SK-N-SH (cell line): Measurements from ENCODE around the gene PARVB. TPM values are rescaled to one million over a fixed set of nuclear protein-coding genes. Genes with fewer than 3 reads are reported as not detected.

Experiments
- CTCF ChIA-PET: fragments of 300-600, 350-600 bp; formaldehyde crosslinking; extraction: SDS; loops from one replicate; lab custom pipeline; 2021; lab: Yijun Ruan, JAX
- POLR2A ChIA-PET: fragments of 350-600 bp; sonication (Branson Sonifier 250); formaldehyde crosslinking; extraction: SDS; loops from one replicate; lab custom pipeline; 2020; ENCODE audit warnings: antibody characterized with exemption, inconsistent platforms; lab: Yijun Ruan, JAX
- DNase-seq: peaks from one replicate; pipeline ENCODE4 v3.0.0; 2012
- H2AFZ ChIP-seq: fragments of 200-600 bp; sonication (generic); 2 replicates; pipeline ENCODE4 v1.8.1; 2016; ENCODE audit warnings: antibody characterized with exemption, mild to moderate bottlenecking, low read depth
- H3F3A ChIP-seq: fragments of 200-600 bp; sonication (generic); replicated peaks from 2 replicates; pipeline ENCODE3; 2016; ENCODE audit warnings: antibody characterized with exemption, mild to moderate bottlenecking; ENCODE audit not compliant: insufficient read depth
- H3K27ac ChIP-seq, 2 experiments: fragments of 200-500 bp in 1 of 2; fragments of 200-600 bp in 1 of 2; sonication (Bioruptor generic) in 1 of 2; sonication (generic), shearing (Covaris generic) in 1 of 2; 2 replicates each; pipeline versions ENCODE4 v1.5.1 to v1.6.1; 2014 to 2016; ENCODE audit warnings: low read depth in 2 of 2, inconsistent platforms in 1 of 2, low read length in 1 of 2, mild to moderate bottlenecking in 1 of 2, mixed read lengths in 1 of 2
- H3K27me3 ChIP-seq: fragments of 200-600 bp; sonication (generic), shearing (Covaris generic); 2 replicates; pipeline ENCODE4 v1.6.1; 2016; ENCODE audit warnings: mixed run types; ENCODE audit not compliant: insufficient read depth
- H3K36me3 ChIP-seq, 2 experiments: fragments of 200-500 bp in 1 of 2; fragments of 200-600 bp in 1 of 2; sonication (Bioruptor generic) in 1 of 2; sonication (generic) in 1 of 2; replicated peaks in 1 of 2; 2 replicates each; pipeline versions ENCODE3 to v1.5.1; 2014 to 2016; ENCODE audit warnings: low read length in 1 of 2, mild to moderate bottlenecking in 1 of 2; ENCODE audit not compliant: insufficient read depth in 2 of 2, control insufficient read depth in 1 of 2
- H3K4me1 ChIP-seq, 2 experiments: fragments of 200-500 bp in 1 of 2; fragments of 200-600 bp in 1 of 2; sonication (Bioruptor generic) in 1 of 2; sonication (generic), shearing (Covaris generic) in 1 of 2; 2 replicates each; pipeline versions ENCODE4 v1.5.1 to v1.6.1; 2014 to 2016; ENCODE audit warnings: low read depth in 1 of 2, low read length in 1 of 2, mixed run types in 1 of 2; ENCODE audit not compliant: insufficient read depth in 2 of 2, control insufficient read depth in 1 of 2
- H3K4me2 ChIP-seq: fragments of 200-600 bp; sonication (generic), shearing (Covaris generic); 2 replicates; pipeline ENCODE4 v1.6.1; 2017; ENCODE audit warnings: mixed run types
- H3K4me3 ChIP-seq, 2 experiments: fragments of 200-500 bp in 1 of 2; fragments of 200-600 bp in 1 of 2; sonication (Bioruptor generic) in 1 of 2; sonication (generic), shearing (Covaris generic) in 1 of 2; 2 replicates each; pipeline versions ENCODE4 v1.5.1 to v1.8.1; 2014 to 2016; ENCODE audit warnings: low read depth in 2 of 2, inconsistent platforms in 1 of 2, low read length in 1 of 2, mild to moderate bottlenecking in 1 of 2, mixed read lengths in 1 of 2, moderate library complexity in 1 of 2
- H3K79me2 ChIP-seq: fragments of 200-600 bp; sonication (generic); 2 replicates; pipeline ENCODE4 v1.8.1; 2017; ENCODE audit warnings: mild to moderate bottlenecking; ENCODE audit not compliant: insufficient read depth
- H3K9ac ChIP-seq: fragments of 200-600 bp; sonication (generic); 2 replicates; pipeline ENCODE4 v1.6.1; 2017; ENCODE audit warnings: mixed run types
- H3K9me2 ChIP-seq: fragments of 200-600 bp; sonication (generic); 2 replicates; pipeline ENCODE4 v1.6.1; 2017; ENCODE audit warnings: mixed run types
- H3K9me3 ChIP-seq: fragments of 200-600 bp; sonication (generic); 2 replicates; pipeline ENCODE4 v1.6.1; 2017; ENCODE audit warnings: mixed run types, mild to moderate bottlenecking, moderate library complexity
- H4K20me1 ChIP-seq: fragments of 200-600 bp; sonication (generic); 2 replicates; pipeline ENCODE4 v1.6.1; 2017; ENCODE audit warnings: mild to moderate bottlenecking, mixed run types; ENCODE audit not compliant: insufficient read depth
- CHD2 ChIP-seq: fragments of 150-350 bp; IDR thresholded peaks from 2 replicates; pipeline ENCODE4 v1.6.1; 2018; ENCODE audit warnings: low read length; ENCODE audit not compliant: partially characterized antibody
- CTCF ChIP-seq: fragments of 200-600 bp; sonication (generic); IDR thresholded peaks from 2 replicates; pipeline ENCODE4 v1.6.1; 2017; ENCODE audit warnings: antibody characterized with exemption, mild to moderate bottlenecking, moderate library complexity
- ELF1 ChIP-seq: IDR thresholded peaks from 2 replicates; pipeline ENCODE4 v1.4.0; 2012
- EZH2phosphoT487 ChIP-seq: fragments of 200-600 bp; sonication (generic); IDR thresholded peaks from 2 replicates; pipeline ENCODE4 v1.6.1; 2017; ENCODE audit warnings: low read depth, mixed run types, mild to moderate bottlenecking, antibody characterized with exemption, moderate library complexity, borderline replicate concordance
- FOSL2 ChIP-seq: IDR thresholded peaks from 2 replicates; pipeline ENCODE4 v1.4.0; 2012; ENCODE audit warnings: low read depth, mild to moderate bottlenecking, moderate library complexity, borderline replicate concordance
- FOXM1 ChIP-seq: IDR thresholded peaks from 2 replicates; pipeline ENCODE4 v1.4.0; 2012; ENCODE audit warnings: low read depth, mild to moderate bottlenecking
- GABPA ChIP-seq: IDR thresholded peaks from 2 replicates; pipeline ENCODE4 v1.4.0; 2012; ENCODE audit warnings: low read depth, mild to moderate bottlenecking
- GATA2 ChIP-seq: sonication (generic); formaldehyde crosslinking; IDR thresholded peaks from 2 replicates; pipeline ENCODE4 v1.5.0; 2020; ENCODE audit warnings: mild to moderate bottlenecking, missing genetic modification reagents
- JUND ChIP-seq: IDR thresholded peaks from 2 replicates; pipeline ENCODE4 v1.4.0; 2012
- MAX ChIP-seq: IDR thresholded peaks from 2 replicates; pipeline ENCODE4 v1.4.0; 2012; ENCODE audit warnings: low read depth
- MXI1 ChIP-seq: IDR thresholded peaks from 2 replicates; pipeline ENCODE4 v1.6.1; 2012; ENCODE audit warnings: mild to moderate bottlenecking, low read depth, low read length, improper control_type of control experiment
- POLR2AphosphoS5 ChIP-seq: IDR thresholded peaks from 2 replicates; pipeline ENCODE4 v1.6.1; 2012; ENCODE audit warnings: low read depth, low read length
- RAD21 ChIP-seq: IDR thresholded peaks from 2 replicates; pipeline ENCODE4 v1.6.1; 2012; ENCODE audit warnings: mild to moderate bottlenecking, low read length
- RCOR1 ChIP-seq: fragments of 150-350 bp; IDR thresholded peaks from 2 replicates; pipeline ENCODE4 v1.6.1; 2017; ENCODE audit warnings: antibody characterized with exemption, low read length
- RXRA ChIP-seq: IDR thresholded peaks from 2 replicates; pipeline ENCODE4 v1.4.0; 2012; ENCODE audit warnings: low read depth, mild to moderate bottlenecking, borderline replicate concordance
- SMC3 ChIP-seq: IDR thresholded peaks from 2 replicates; pipeline ENCODE4 v1.6.1; 2012; ENCODE audit warnings: low read depth, low read length, improper control_type of control experiment
- TCF12 ChIP-seq: IDR thresholded peaks from 2 replicates; pipeline ENCODE4 v1.4.0; 2012
- USF2 ChIP-seq: fragments of 150-350 bp; IDR thresholded peaks from 2 replicates; pipeline ENCODE4 v1.6.1; 2017; ENCODE audit warnings: antibody characterized with exemption, low read length, low read depth, borderline replicate concordance
- YY1 ChIP-seq: IDR thresholded peaks from 2 replicates; pipeline ENCODE4 v1.4.0; 2012; ENCODE audit warnings: low read depth, mild to moderate bottlenecking
- ZBTB33 ChIP-seq: IDR thresholded peaks from 2 replicates; pipeline ENCODE4 v1.4.0; 2012; ENCODE audit warnings: low read depth, borderline replicate concordance
- WGBS: methylation state at CpG from one replicate; pipeline ENCODE4 v1.1.6; 2017; ENCODE audit warnings: low lambda C conversion rate; 5-methylcytosine and 5-hydroxymethylcytosine counted together
- polyA plus RNA-seq, 3 experiments: library from polyadenylated mRNA; depleted of rRNA; stranded (reverse); fragments of >200 nt; gene quantifications; 2 replicates each; pipeline ENCODE4 v1.2.3, GENCODE V29; 2012

PARVB gene
- polyA plus RNA-seq, 1 of the 3 experiments (the other 2 are of a cell fraction), result 87.8 TPM

- Histone ChIP-seq H4K20me1 (no peaks in the 10 kb centered on the region), H3K79me2 (no peaks in the 10 kb centered on the region), H3K27ac (no peak overlapping the region), H3K9me3 (no peaks in the 10 kb centered on the region), H2AFZ (no peak overlapping the region), H3K4me1 (no peaks in the 10 kb centered on the region), H3K4me3 (no peak overlapping the region), H3K4me2 (no peak overlapping the region), H3F3A (no peaks in the 10 kb centered on the region), H3K27me3 (no peaks in the 10 kb centered on the region; the same call in 1 of the 2 replicates), H3K9ac (no peak overlapping the region), H3K9me2 (no peaks in the 10 kb centered on the region), H3K36me3 (no peaks in the 10 kb centered on the region)
- WGBS, result 65% methylated on average over 11 of the region's 21 CpGs
- POLR2A ChIA-PET, result no interaction called here
- TF ChIP-seq CHD2 (no peak), MAX (no peak), YY1 (no peak), ELF1 (no peak), FOSL2 (no peak), SMC3 (no peak), USF2 (no peak), TCF12 (no peak), MXI1 (no peak), RCOR1 (no peak), FOXM1 (no peak), POLR2AphosphoS5 (no peak), RAD21 (no peak), ZBTB33 (no peak), GABPA (no peak), JUND (no peak), GATA2 (CRISPR knock-in tag) (no peak), RXRA (no peak), CTCF (no peak), EZH2phosphoT487 (no peak)
- CTCF ChIA-PET, result no interaction called here
- DNase-seq, result no peak
Observed at GRCh38 chr22:44219101-44219870, 195.2 kb downstream of the PARVB start.
